ENCODE data around the gene ATP5F1D.

ATP5F1D gene

DNA sequence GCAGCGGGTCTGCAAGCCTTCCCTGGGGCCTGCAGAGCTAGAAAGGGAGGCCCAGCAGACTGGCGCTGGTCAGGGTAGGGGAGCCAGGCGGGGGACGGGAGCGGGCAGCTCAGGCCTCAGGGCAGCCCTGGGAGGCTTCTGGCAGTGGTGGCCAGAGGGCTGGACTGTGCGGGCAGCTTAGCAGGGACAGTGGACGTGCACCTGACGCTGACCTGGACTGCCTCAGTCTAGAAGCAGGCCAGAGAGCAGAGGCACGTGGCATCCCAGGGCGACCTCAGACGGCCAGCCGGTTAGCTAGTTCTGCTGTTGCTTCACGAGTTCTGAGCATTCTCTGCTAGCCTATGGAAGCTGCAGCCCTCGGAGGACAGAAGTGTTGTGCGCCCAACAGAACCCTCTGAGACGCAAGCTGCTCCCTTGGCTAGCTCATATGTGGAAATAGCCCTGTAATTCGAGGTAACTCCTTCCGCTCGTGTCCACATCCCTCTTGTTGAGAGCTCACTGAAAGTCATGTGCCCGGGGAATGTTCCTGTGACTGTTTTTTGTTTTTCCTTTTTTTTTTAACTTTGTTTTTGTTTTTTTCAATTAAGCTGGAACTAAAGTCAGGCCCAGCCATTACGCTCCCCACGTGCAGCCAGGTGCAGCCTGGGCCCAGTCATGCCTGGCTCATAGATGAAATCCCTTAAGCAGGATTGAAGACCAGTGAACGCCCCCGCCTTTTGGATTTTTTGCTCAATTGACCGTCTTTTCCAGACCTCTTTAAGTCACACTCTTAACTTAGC is 31.9 kb downstream of the ATP5F1D start:
- TF ChIP-seq, protein P1, sequence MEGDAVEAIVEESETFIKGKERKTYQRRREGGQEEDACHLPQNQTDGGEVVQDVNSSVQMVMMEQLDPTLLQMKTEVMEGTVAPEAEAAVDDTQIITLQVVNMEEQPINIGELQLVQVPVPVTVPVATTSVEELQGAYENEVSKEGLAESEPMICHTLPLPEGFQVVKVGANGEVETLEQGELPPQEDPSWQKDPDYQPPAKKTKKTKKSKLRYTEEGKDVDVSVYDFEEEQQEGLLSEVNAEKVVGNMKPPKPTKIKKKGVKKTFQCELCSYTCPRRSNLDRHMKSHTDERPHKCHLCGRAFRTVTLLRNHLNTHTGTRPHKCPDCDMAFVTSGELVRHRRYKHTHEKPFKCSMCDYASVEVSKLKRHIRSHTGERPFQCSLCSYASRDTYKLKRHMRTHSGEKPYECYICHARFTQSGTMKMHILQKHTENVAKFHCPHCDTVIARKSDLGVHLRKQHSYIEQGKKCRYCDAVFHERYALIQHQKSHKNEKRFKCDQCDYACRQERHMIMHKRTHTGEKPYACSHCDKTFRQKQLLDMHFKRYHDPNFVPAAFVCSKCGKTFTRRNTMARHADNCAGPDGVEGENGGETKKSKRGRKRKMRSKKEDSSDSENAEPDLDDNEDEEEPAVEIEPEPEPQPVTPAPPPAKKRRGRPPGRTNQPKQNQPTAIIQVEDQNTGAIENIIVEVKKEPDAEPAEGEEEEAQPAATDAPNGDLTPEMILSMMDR (IDR thresholded peaks at IDR 0.05; ENCODE audit: borderline replicate concordance, insufficient read depth, low read depth, low read length) = no peak
- no peak overlapping the region for H3K4me3 ChIP-seq (ENCODE audit: low read depth, low read length)

DNA sequence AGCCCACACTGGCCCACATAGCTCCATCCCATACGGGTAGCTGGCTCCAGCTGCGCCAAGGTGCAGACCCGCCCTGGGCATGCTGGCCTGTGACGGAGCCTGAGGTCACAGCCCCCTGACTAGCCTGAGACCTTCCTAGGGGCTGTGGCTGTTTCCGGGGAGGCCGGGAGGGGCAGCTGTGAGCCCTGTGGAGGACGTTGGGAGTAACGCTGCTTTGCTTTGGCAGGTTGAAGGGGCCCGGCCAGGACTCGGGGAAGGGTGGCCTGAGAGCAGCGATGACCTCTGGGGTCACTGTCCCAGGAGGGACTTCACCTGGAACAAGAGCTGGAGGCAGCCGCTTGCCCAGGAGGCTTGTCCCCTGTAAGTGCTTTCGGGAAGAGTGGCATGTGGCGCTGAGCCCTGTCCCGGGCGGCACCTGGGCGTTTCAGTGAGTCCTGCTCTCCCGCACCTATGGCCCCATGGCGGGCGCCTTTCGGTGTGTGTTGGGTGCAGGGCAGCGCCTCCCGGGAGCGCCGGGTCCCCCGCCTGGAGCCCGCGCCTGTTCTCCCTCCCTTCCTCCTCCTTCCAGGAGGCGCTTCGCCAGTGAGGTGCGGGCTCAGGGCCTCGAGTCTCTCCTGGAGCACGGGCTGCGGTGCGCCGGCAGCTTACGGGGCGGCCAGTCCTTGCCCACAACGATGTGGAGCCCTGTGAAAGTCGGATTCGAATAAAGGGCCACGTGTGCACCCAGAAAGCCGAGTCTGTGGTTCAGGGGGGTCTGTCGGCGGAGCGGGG is 32.7 kb downstream of the ATP5F1D start:
- TF ChIP-seq, protein P1 (IDR thresholded peaks at IDR 0.05; ENCODE audit: borderline replicate concordance, insufficient read depth, low read depth, low read length) = no peak
- H3K4me3 ChIP-seq (ENCODE audit: low read depth, low read length) = peak overlapping the region; percentile 53

DNA sequence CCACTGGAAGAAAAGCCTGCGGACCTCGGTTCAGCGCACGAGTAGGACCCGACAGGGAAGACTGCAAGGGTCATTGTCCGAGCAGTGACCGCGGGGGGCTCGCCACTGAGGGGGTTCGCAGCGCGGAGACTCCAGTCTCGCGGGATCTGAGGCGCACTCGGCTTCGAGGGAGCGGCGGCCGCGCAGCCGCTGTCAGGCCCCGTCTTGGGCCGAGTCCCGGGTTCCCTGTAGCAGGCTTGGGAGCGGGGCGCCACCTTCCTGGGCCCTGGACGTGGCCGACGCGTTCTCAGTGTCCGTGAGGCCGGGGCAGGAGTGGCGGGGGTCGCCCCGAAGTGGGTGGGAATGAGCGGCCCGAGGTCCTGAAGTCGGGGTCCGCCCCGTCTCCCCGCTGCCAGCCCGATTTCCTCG is 33.3 kb downstream of the ATP5F1D start:
- H3K4me3 ChIP-seq (ENCODE audit: low read depth, low read length) = peak overlapping the region; percentile 53
- TF ChIP-seq, protein P1 (IDR thresholded peaks at IDR 0.05; ENCODE audit: borderline replicate concordance, insufficient read depth, low read depth, low read length) = no peak

DNA sequence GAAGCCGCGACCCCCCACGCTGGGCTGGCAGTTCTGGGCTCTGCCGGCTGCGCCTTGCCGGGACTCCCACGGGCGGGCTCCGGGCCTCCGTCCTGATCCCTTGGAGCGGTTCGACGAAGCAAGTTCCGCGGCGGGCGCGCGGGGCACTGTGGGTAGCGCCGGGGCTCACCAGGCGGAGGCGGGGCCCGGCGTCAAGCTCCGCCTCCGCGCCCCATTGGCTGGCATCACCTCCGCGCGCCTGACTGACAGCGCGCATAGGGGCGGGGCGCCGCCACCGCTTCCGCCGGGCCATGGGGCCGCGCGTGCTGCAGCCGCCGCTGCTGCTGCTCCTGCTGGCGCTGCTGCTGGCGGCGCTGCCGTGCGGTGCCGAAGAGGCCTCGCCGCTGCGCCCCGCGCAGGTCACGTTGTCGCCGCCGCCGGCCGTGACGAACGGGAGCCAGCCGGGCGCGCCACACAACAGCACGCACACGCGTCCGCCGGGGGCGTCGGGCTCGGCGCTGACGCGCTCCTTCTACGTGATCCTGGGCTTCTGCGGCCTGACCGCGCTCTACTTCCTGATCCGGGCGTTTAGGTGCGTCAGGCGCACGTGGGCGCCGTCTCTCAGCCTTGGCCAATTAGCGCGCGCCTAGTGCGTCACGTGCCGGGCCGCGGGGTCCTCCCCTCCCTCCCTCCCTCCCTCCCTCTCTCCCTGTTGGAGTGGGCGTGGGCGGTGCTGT is 33.9 kb downstream of the ATP5F1D start, which contains the start of gene FAM174C:
TSS of gene FAM174C (plus strand) at position 271 of the 716 bp plus-strand sequence. CDS start at position 291, 20 bp downstream.
- TF ChIP-seq, protein P1 (IDR thresholded peaks at IDR 0.05; ENCODE audit: borderline replicate concordance, insufficient read depth, low read depth, low read length) = no peak
- peak within 1 kb of the TSS; percentile 79 for H3K4me3 ChIP-seq (ENCODE audit: low read depth, low read length)

DNA sequence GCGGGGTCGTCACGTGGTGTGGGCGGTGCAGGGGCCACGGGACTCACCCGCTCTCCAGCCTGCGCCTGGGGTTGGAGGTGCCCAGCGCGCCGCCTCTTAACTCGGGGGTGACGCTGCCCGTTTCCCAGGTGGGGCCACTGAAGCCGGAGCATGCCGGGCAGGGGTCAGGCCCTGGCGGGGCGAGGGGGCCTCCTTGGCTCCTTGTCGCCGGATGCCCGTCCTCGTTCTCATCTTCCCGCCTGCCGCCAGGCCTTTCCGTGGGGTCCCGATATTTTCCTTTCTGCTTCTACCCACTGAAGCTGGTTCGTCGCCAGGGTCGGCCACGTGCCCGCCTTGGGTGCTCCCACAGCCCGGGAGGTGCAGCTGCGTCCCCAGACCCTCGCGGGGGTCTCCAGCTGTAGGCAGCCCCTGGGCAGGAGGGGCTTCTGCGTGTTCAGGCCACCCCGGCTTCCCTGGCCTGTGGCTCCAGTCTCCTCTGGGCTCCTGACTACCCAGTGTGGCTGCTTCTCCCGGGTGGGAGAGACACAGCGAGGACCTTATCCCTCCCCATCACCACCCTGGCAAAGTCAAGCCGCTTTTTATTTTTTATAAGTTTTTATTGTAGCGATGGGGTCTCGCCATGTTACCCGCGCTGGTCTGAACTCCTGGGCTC is 34.6 kb downstream of the ATP5F1D start:
- peak overlapping the region; percentile 79 for H3K4me3 ChIP-seq (ENCODE audit: low read depth, low read length)

DNA sequence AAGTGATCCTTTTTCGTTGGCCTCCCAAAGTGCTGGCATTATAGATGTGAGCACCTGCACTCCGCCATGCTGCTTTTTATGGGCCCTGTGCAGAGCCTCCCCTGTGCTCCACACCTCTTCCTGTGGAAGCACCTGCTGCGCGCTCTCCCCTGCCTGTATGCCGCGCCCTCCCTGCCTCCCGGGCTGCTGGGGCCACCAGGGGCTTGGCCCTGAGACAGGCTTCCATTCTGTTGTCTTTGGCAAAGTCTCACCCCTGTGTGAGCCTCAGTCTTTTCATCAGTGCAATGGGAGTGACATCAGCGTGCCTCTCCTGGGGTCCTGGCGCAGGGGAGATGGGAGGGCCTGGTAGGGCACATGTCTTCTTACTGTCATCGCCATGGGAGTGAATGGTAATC is 35.1 kb downstream of the ATP5F1D start:
- TF ChIP-seq, protein P1 (IDR thresholded peaks at IDR 0.05; ENCODE audit: borderline replicate concordance, insufficient read depth, low read depth, low read length) = no peak
- peak overlapping the region; percentile 79 for H3K4me3 ChIP-seq (ENCODE audit: low read depth, low read length)

More for the DNA sequence above, 34.6 kb downstream of the ATP5F1D start:
- TF ChIP-seq, protein P1 (IDR thresholded peaks at IDR 0.05; ENCODE audit: borderline replicate concordance, insufficient read depth, low read depth, low read length) = no peak
